ENCODE results near the gene DPEP1. TPM values are rescaled to one million over a fixed set of nuclear protein-coding genes. Genes with fewer than 3 reads are reported as not detected.
A peak's percentile ranks its signal among the peaks of the same experiment; 100 is the strongest.
"Not testable (repeated sequence)": the region's sequence is repeated elsewhere in the genome, so short reads cannot be mapped to it uniquely, and the experiment has no call there.

The DPEP1 gene
- total RNA-seq, 1 donor from 2014 or later: not detected

DNA sequence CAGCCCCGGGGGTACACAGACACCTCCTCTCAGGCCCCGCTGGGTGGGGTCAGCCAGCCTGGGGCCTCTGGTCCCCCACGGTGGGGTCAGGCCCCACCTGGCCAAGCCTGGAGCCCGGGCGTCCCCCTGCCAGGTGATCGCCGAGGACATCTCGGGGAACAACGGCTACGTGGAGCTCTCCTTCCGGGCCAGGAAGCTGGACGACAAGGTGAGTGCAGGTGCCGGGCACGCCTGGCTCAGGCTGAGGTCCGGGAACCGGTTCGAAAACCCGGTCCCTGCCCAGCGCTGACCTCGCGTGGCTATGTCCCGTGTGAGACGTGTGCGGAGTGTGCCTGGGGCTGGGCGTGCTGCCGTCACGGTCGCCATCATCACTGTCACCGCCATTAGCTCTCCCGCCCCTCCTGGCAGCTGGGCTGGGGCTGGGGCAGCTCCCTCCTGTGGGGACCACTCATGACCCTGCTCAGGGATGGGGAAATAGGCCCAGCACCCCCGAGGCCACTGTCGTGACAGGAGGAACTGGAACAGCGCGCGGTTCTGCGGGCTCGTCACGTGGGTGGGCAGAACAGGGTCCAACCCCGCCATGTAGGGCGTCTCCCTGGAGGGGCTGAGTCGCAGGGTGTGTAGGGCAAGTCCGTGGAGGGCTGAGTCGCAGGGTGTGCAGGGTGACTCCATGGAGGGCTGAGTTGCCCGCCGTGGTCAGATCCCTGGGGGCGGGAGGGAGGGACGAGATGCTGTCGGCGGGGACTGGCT lies 29.4 kb upstream of the DPEP1 start:
- Mint-ChIP-seq H3K4me3 (ENCODE audit: unreplicated experiment) (no peak overlapping the region), H3K9me3 (ENCODE audit: low read depth) (no peaks in the 10 kb centered on the region), H3K27me3 (ENCODE audit: low read depth) (no peaks in the 10 kb centered on the region), H3K27ac (ENCODE audit: unreplicated experiment) (no peak overlapping the region), H3K36me3 (ENCODE audit: low read depth) (no peaks in the 10 kb centered on the region), H3K4me1 (ENCODE audit: low read depth) (peaks cover 5% of the 10 kb centered on the region)
- TF ChIP-seq, protein P1, sequence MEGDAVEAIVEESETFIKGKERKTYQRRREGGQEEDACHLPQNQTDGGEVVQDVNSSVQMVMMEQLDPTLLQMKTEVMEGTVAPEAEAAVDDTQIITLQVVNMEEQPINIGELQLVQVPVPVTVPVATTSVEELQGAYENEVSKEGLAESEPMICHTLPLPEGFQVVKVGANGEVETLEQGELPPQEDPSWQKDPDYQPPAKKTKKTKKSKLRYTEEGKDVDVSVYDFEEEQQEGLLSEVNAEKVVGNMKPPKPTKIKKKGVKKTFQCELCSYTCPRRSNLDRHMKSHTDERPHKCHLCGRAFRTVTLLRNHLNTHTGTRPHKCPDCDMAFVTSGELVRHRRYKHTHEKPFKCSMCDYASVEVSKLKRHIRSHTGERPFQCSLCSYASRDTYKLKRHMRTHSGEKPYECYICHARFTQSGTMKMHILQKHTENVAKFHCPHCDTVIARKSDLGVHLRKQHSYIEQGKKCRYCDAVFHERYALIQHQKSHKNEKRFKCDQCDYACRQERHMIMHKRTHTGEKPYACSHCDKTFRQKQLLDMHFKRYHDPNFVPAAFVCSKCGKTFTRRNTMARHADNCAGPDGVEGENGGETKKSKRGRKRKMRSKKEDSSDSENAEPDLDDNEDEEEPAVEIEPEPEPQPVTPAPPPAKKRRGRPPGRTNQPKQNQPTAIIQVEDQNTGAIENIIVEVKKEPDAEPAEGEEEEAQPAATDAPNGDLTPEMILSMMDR (IDR thresholded peaks at IDR 0.05): no peak
- no peak for DNase-seq (ENCODE audit: low spot score)

- TF ChIP-seq, protein P1 (IDR thresholded peaks at IDR 0.05): no peak
- Mint-ChIP-seq H3K4me3 (ENCODE audit: unreplicated experiment) (no peak overlapping the region), H3K36me3 (ENCODE audit: low read depth) (no peaks in the 10 kb centered on the region), H3K27me3 (ENCODE audit: low read depth) (no peaks in the 10 kb centered on the region), H3K4me1 (ENCODE audit: low read depth) (peaks cover 5% of the 10 kb centered on the region), H3K9me3 (ENCODE audit: low read depth) (no peaks in the 10 kb centered on the region), H3K27ac (ENCODE audit: unreplicated experiment) (peak overlapping the region; percentile 17)
- DNase-seq (ENCODE audit: low spot score): peak; percentile 84
Measured at GRCh38 chr16:89584768-89585549, 28.5 kb upstream of the DPEP1 start.

GRCh38 chr16:89586218-89586617 lies 27.2 kb upstream of the DPEP1 start:
- H3K9me3 Mint-ChIP-seq (ENCODE audit: low read depth): no peaks in the 10 kb centered on the region
- H3K27ac Mint-ChIP-seq (ENCODE audit: unreplicated experiment): no peak overlapping the region
- no peaks in the 10 kb centered on the region for H3K36me3 Mint-ChIP-seq (ENCODE audit: low read depth)
- peaks cover 5% of the 10 kb centered on the region for H3K4me1 Mint-ChIP-seq (ENCODE audit: low read depth)
- no peak for DNase-seq (ENCODE audit: low spot score)
- TF ChIP-seq, protein P1 (IDR thresholded peaks at IDR 0.05): no peak
- no peak overlapping the region for H3K4me3 Mint-ChIP-seq (ENCODE audit: unreplicated experiment)
- no peaks in the 10 kb centered on the region for H3K27me3 Mint-ChIP-seq (ENCODE audit: low read depth)

DNA sequence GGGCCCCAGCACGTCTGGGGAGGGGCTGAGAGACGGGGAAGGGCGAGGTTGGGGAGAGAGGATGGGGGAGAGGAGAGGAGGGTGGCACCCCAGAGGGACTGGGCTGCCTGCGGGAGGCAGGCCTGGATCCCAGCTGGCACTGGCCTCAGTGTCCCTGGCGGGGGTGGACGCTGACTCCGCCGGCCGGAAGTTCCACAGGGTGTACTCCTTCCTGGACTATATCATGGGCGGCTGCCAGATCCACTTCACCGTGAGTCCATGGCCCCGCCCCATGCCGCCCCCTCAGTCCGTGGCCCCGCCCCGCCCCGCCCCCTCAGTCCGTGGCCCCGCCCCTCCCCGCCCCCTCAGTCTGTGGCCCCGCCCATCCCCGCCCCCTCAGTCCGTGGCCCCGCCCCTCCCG lies 26.6 kb upstream of the DPEP1 start:
- no peaks in the 10 kb centered on the region for H3K27me3 Mint-ChIP-seq (ENCODE audit: low read depth)
- H3K9me3 Mint-ChIP-seq (ENCODE audit: low read depth): no peaks in the 10 kb centered on the region
- no peak for DNase-seq (ENCODE audit: low spot score)
- peaks cover 5% of the 10 kb centered on the region for H3K4me1 Mint-ChIP-seq (ENCODE audit: low read depth)
- no peaks in the 10 kb centered on the region for H3K36me3 Mint-ChIP-seq (ENCODE audit: low read depth)
- no peak overlapping the region for H3K27ac Mint-ChIP-seq (ENCODE audit: unreplicated experiment)
- TF ChIP-seq, protein P1 (IDR thresholded peaks at IDR 0.05): no peak
- no peak overlapping the region for H3K4me3 Mint-ChIP-seq (ENCODE audit: unreplicated experiment)

GRCh38 chr16:89587676-89588075 lies 25.8 kb upstream of the DPEP1 start:
- not testable (repeated sequence) for H3K4me3 Mint-ChIP-seq (ENCODE audit: unreplicated experiment); H3K27me3 Mint-ChIP-seq (ENCODE audit: low read depth); DNase-seq (ENCODE audit: low spot score); H3K4me1 Mint-ChIP-seq (ENCODE audit: low read depth); H3K36me3 Mint-ChIP-seq (ENCODE audit: low read depth); H3K27ac Mint-ChIP-seq (ENCODE audit: unreplicated experiment); H3K9me3 Mint-ChIP-seq (ENCODE audit: low read depth)
